GM18505 (cell line): ENCODE data around the gene MVB12B.

ENCODE experiments used
- ATAC-seq: cut with Tn5 transposase; IDR thresholded peaks from one replicate; pipeline ENCODE4 v1.9.1; 2021; ENCODE audit not compliant: unreplicated experiment
- POLR2A ChIP-seq: IDR thresholded peaks from 4 replicates; pipeline ENCODE4 v1.6.1; 2011; ENCODE audit warnings: borderline replicate concordance; ENCODE audit not compliant: insufficient read depth, insufficient read length; ENCODE audit errors: extremely low read depth

Gene MVB12B

DNA sequence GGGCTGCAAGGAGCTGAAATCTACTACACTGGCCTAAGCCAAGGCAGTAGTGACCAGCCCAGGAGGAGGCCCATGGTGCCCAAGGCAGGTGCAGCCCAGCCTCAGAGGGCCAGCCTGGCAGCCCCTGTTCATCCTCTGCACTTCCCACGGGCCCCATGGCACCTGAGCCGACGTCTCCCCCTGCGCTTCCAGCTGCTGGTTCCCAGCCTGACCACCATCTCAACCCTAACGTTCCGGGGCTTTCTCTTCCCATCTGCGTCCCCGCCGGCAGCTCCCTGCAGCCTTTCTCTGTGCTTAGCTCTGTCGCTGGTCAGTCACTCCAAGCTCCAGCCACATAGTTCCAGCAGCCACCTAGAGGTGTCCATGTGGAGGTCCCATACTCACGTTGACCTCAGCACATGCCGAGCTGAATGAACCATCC is 181.6 kb downstream of the MVB12B start:
- TF ChIP-seq POLR2A: no peak
- no peak for ATAC-seq

DNA sequence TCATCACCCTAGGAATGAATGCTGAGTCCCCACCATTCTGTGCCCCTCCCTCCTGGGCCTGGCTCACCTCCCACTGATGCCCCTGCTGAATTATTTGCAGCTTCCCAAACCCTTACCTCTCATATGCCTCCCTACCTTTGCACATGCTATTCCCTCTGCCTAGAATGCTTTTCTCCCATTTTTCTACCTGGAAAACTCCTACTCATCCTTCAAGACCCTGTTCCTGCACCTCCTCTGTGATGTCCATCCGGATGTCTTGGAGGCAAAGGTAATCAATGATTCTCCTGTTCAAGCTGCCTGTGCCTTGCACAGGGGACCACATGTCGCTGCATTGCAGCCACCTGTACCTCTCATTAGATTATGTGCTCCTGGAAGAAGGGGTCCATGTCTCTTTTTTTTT is 182.3 kb downstream of the MVB12B start:
- ATAC-seq: no peak
- no peak for TF ChIP-seq POLR2A

DNA sequence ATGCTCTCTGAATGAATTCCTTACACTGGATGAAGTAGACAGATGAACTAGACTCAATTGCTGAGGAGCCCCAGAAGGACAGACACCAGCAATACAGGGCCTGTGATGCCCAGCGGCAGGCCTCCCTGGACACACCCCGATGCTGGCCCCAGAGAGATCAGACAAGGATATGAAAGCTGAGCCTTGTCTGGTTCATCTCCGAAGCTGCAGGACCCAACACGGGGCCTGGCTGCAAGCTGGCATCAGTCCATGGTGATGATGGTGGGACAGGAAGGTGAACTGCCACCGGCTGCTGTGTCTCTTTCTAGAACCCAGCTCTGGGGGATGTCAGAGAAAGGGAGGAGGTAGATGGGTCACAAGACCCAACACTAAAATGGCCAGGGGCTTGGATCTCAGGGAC is 183.1 kb downstream of the MVB12B start:
- no peak for TF ChIP-seq POLR2A
- ATAC-seq: no peak

DNA sequence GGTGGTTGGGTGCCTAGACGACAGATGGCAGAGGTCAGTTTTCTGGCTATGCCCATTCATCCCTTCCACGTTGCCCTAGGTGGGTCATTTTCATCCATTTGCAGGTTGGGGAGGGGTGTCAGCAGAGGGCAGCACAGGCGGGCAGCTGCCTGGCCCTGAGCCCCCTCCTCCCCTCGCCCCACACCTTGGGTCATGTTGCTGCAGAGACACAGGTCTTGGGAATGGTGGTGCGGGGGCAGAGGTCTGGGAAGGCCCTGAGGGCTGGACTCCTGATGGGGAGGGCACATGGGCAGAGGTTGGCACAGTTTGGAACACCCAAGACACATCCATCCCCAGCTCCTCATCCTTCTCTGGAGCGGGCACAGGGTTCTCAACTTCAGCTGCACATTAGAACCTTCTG is 183.9 kb downstream of the MVB12B start:
- ATAC-seq: no peak
- no peak for TF ChIP-seq POLR2A

DNA sequence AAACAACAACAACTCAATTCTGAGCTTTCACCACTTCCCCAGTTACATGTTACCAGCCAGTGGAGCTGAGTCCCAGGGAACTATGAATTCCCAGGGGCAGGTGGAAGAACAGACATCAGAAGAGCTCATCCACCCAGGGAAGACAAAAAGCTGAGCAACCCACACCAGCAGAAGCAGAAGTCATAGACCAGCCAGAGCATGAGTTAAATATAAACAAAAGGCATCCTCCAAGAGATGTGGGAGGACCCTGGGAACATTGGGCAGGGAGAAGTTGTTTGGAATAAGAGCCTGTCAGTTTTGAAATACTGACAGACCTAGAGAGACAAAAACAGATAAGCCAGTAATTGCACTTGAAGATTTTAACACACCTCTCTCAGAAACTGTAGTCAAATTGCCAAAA is 184.8 kb downstream of the MVB12B start:
- no peak for TF ChIP-seq POLR2A
- no peak for ATAC-seq

DNA sequence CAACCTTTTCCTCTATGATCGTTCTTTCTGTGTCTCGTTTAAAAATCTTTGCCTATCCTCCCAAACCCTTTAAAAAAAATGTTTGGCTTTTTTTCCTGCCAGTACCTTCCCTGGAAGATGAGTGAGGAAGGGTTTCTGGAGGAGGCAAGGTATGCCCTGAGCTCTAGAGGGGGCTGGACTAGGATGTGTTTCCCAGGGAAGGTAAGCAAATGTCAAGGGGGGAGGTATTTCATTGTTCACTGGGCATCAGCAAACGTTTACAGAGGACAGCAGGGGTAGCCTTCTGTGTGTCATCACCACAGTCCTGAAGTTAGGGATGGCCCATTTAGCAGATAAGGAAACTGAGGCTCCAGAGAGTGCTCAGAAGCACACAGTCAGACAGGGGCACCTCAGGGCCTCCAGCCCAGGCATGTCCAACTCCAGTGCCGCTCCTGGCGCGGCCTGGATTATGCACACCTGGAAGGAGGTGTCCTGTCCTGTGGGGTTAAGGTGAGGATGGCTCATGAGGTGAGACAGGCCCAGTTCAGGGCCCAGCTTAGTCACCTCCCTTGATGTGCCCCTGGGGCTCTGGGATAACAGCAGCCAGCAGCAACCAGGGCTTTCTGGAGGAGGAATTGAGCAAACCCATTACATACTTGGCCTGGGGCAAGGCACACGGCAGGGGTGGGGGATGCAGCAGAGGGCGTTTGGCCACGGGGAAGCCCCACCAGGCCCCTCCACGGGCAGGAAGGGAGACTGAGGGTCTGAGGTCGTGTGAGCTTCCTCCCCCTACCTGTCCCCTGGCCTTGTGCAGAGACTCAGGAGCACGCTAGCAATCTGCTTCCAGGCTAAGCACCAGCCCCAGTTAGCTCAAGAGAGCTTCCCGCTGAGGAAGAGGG is 186.8 kb downstream of the MVB12B start:
- ATAC-seq: no peak
- TF ChIP-seq POLR2A: no peak

DNA sequence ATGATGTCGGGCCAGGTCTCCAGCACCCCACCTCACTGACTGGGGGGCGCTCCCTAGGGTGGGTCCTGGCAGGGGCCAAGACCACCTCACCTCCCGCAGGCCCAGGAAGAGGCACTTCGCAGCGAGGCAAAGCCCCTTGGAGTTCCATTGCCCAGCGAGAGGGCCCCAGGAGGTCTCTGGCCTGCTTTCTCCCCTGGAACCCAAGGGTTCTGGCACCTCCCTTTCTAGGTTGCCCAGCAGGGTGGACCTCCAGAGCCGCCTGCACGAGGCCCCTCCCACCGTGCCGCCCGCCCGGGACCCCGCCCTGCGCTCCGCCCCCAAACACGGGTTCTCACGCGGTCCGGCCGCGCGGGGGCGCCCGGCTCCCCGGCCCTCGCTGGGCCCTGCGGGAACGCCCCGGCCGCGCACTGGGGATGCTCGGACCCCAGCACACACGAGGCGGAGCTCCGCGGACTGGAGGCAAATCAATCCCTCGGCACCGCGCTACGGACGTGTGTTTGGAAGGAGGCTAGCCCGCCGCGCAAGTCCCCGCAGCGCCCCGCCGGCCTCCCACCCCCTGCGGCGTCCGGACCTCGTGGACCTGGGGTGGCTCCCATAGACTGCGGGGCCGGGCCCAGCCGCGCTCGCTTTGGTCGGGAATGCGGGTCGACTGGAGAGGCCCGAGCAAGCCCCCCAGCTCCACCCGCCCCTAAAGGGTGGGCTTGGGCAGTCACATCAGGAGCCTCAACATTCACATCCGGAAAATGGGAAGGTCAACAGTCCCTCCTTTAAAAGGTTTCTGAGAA is 187.6 kb downstream of the MVB12B start:
- no peak for ATAC-seq
- TF ChIP-seq POLR2A: no peak

DNA sequence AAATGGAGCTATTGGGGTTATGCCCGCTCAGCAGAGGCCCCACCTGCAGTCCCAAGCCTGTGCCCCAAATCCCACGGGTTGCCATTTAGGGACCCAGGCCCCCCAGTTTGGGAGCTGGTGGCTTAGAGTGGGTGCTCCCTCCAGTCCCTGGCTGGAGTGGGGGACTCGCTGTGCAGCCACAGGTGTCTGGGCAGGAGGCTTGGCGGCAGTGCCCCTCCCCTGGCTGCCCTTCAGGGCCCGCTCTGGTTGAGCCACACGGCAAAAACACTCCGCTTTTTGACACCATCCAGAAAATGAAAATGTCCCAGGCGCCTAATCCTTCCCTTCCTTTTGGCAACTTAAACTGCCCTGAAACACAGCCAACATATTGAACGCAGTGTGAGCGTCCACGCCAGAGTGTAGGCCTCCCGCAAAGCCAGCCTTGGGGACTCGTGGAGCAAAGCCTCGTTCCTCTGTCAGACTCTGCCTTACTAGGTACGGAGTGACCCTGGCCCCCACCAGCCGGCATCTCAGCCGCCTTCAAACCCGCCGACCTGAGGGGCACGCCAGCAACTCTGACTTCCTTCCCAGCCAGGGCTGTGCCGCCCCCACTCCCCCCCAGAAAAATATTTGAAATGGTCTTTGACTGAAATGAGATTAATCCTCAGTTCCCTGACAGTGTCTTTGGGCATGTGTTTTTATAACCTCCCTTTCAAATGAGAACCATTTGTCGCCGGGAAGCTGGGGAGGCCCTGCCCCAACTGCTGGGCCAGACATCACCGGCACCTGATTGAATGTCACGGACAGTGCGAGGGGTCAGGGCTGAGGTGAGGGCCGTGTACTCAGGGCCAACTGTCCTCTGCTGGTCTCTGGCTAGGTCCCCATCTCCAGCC is 188.6 kb downstream of the MVB12B start:
- no peak for TF ChIP-seq POLR2A
- ATAC-seq: no peak

DNA sequence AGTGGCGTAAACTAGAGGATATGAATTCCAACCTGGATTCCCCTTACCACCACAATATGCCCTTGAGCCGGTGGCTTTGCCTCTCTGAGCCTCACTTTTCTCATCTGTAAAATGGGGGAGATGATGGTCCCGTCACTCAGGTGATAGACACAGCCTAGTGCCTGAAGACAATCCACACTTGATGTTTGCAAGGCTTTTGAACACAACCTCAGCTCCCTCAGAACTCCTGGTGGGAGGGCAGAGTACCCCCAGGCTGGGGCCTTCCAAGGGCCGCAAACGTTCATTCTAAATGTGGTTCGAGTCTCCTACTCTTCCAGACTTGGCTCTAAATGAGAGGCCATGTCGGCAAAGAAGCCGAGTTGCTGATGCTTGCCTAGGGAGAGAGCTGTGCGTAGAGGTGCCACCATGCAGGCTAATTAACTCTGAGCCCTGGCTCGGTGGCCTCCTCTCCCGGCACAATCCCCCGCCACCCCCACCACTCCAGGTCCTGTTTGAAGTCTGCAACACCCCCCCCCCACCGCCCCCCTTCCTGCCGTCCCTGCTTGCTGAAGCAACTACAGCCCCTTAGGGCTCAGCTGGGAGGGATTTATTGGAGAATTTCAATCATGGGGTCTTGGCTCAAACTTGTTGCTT is 189.4 kb downstream of the MVB12B start:
- ATAC-seq: no peak
- TF ChIP-seq POLR2A: no peak

DNA sequence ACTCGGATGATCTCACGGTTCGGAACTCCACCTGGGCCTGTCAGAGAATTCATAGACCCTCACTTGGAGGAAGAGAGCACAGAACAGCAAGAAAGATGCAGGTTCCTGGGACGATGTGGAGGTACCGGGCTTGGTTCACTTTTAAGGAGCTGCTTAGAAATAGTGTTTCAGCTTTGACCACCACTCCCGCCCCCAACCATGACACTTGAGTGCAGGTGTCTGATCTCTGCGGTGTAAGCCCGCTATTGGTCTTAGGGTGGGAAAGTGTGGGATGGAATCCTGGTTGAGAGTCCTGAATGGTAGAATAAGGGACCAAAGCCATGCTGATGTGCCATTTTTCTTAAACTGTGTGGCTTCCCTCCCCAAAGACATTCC is 189.9 kb downstream of the MVB12B start:
- no peak for ATAC-seq
- no peak for TF ChIP-seq POLR2A

DNA sequence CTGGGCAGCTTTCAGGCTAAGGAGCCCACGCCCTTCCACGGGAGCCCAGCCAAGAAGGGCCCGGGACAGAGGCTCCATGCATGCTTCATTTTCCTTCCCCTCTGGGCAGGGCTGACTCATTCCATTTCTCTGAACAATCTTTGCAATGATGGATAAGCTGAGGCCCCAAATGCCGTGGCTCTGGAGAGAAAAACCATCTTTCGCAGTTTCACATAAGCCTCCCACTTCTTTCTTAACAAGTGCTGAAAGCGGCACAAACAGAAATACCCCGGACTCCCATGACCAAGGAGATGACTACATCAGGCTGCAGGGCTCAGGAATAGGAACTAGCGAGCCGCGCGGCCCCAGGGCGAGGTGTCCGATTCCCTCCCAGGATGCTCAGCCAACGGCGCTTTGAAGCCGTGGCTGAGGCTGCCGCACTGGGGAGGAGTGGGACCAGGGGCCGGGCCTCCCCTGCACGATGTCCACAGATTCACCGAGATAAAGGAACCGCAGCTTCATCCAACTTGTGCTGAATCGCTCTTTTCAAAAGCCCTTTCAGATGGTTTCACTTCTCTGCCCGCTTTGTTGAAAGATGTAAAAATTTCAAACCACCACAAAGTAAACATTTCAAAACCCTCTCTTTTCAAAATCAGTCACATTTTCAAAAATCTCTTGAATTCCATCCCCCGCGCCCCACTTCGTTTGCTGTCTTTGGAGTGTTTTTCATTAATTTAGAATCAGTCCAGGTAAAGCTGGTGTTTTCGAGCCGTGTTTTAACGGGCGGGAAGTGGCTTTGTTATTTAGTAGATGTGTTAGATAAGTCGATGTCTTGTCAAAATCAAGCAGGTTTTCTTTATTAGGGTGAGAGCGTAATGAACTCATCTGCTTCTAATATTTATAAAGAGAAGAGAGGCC is 190.6 kb downstream of the MVB12B start:
- ATAC-seq: no peak
- TF ChIP-seq POLR2A: no peak

DNA sequence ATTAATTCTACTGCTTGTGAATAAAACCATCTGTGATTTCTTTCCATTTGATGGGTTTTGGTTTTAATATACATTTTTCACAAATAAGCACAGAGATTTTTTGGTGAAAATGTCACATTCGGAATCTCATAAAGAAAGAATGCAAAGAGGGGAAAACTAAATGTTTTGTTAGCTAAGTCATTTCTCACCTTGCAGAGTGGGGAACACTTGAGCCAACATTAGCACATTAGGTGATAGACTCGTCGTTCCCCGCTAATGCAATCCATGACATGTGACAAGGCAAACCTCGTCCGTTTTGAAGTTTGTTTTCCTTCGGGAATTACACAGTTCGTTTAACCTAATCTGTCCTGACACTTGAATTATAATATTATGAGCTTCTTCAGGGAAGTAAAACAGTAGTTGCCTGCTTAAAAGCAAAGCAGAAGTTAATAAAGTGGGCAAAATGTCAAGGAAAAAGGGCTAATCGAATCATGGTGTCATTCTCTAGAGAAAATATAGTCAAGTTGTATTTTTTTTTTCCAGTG is 191.3 kb downstream of the MVB12B start:
- ATAC-seq: no peak
- no peak for TF ChIP-seq POLR2A
